B cell (primary cell): ENCODE results near the gene CAAP1.

Source experiments
- EZH2 ChIP-seq: IDR thresholded peaks from 2 replicates; pipeline ENCODE4 v1.6.1; 2012; ENCODE audit warnings: borderline replicate concordance, low read depth, mild to moderate bottlenecking, moderate library complexity, low read length; ENCODE audit not compliant: insufficient read depth, poor library complexity, severe bottlenecking
- TF ChIP-seq, protein P1 (sequence below): fragments of 200-600 bp; IDR thresholded peaks from one replicate; pipeline ENCODE4 v1.8.0; 2022; ENCODE audit warnings: antibody characterized with exemption, mild to moderate bottlenecking

DNA sequence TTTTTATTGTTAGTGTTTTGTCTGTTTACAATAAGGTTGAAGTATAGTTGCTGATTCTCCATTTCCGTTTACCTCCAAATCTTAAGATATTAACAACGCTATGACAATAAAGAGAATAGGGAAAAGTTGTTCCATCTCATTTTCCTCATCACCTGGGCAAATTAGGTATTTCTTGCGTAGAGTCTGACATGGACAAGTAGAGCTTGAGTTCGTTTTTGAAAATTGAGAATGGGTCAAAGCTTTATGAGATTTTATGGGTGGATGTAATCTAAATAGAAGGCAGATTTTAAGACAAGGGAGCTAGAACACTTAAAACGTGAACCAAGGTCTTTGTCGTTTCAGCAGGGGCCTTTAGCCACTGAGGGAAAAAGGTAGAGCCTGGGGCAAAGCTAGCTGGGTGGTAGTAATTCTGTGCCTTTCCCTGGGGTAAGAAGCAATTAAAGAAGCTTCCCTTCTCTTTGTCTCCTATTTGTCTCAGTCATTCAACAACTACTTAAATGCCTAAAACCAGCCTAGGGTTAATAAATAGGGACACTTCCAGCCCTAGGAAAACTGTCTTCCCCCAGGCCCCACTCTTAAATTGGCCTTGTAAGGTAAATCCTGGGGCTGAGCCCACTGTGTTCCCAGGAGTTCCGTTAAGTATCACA, 551 bp upstream of the CAAP1 start:
- TF ChIP-seq, protein P1, sequence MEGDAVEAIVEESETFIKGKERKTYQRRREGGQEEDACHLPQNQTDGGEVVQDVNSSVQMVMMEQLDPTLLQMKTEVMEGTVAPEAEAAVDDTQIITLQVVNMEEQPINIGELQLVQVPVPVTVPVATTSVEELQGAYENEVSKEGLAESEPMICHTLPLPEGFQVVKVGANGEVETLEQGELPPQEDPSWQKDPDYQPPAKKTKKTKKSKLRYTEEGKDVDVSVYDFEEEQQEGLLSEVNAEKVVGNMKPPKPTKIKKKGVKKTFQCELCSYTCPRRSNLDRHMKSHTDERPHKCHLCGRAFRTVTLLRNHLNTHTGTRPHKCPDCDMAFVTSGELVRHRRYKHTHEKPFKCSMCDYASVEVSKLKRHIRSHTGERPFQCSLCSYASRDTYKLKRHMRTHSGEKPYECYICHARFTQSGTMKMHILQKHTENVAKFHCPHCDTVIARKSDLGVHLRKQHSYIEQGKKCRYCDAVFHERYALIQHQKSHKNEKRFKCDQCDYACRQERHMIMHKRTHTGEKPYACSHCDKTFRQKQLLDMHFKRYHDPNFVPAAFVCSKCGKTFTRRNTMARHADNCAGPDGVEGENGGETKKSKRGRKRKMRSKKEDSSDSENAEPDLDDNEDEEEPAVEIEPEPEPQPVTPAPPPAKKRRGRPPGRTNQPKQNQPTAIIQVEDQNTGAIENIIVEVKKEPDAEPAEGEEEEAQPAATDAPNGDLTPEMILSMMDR = no peak
- no peak for TF ChIP-seq EZH2
